CD4-positive, alpha-beta T cell treated with Interferon gamma for 1 hour (primary cell): ENCODE measurements around the gene LMBR1.
A peak's percentile ranks its signal among the peaks of the same experiment; 100 is the strongest.
"Not testable (repeated sequence)": the region's sequence is repeated elsewhere in the genome, so short reads cannot be mapped to it uniquely, and the experiment has no call there.

ENCODE experiments used
- DNase-seq: peaks from one replicate; pipeline ENCODE4 v3.0.0-alpha.2; 2020

LMBR1 gene

GRCh38 chr7:156892821-156893706 is at the start of gene LMBR1:
LMBR1 (minus strand) TSS chr7:156893183; CDS start chr7:156892993, 190 bp downstream.
- DNase-seq = peak; percentile 96

- no peak for DNase-seq
Measured at GRCh38 chr7:156942708-156943090, 49.7 kb upstream of the LMBR1 start.

GRCh38 chr7:156941393-156942182 is 48.6 kb upstream of the LMBR1 start:
- no peak for DNase-seq

GRCh38 chr7:156940421-156941122 is 47.6 kb upstream of the LMBR1 start:
- DNase-seq = no peak

GRCh38 chr7:156936766-156937165 is 43.8 kb upstream of the LMBR1 start:
- DNase-seq = not testable (repeated sequence)

- DNase-seq = no peak
Measured at GRCh38 chr7:156935250-156935649, 42.3 kb upstream of the LMBR1 start.

GRCh38 chr7:156932006-156932405 is 39.0 kb upstream of the LMBR1 start:
- DNase-seq = no peak

- peak; percentile 9 for DNase-seq
Measured at GRCh38 chr7:156929789-156930539, 37.0 kb upstream of the LMBR1 start.

GRCh38 chr7:156928406-156928747 is 35.4 kb upstream of the LMBR1 start:
- no peak for DNase-seq

- no peak for DNase-seq
Measured at GRCh38 chr7:156927571-156928405, 34.8 kb upstream of the LMBR1 start.

GRCh38 chr7:156925821-156926220 is 32.8 kb upstream of the LMBR1 start:
- DNase-seq = not testable (repeated sequence)

GRCh38 chr7:156922304-156922703 is 29.3 kb upstream of the LMBR1 start:
- DNase-seq = not testable (repeated sequence)

GRCh38 chr7:156920487-156921373 is 27.7 kb upstream of the LMBR1 start:
- DNase-seq = not testable (repeated sequence)

GRCh38 chr7:156920076-156920475 is 27.1 kb upstream of the LMBR1 start:
- no peak for DNase-seq

GRCh38 chr7:156919132-156919713 is 26.2 kb upstream of the LMBR1 start:
- DNase-seq = no peak

GRCh38 chr7:156918635-156919034 is 25.7 kb upstream of the LMBR1 start:
- no peak for DNase-seq

- not testable (repeated sequence) for DNase-seq
Measured at GRCh38 chr7:156909574-156910252, 16.7 kb upstream of the LMBR1 start.

GRCh38 chr7:156907656-156908055 is 14.7 kb upstream of the LMBR1 start:
- no peak for DNase-seq

- no peak for DNase-seq
Measured at GRCh38 chr7:156906200-156906649, 13.2 kb upstream of the LMBR1 start.
